GM18873 (cell line): ENCODE measurements around the gene CMTM8.

Source experiments
- ATAC-seq: cut with Tn5 transposase; IDR thresholded peaks from one replicate; pipeline ENCODE4 v1.9.1; 2021; ENCODE audit warnings: mild to moderate bottlenecking, moderate library complexity, moderate number of reproducible peaks; ENCODE audit not compliant: unreplicated experiment, low FRiP score

Gene CMTM8

DNA sequence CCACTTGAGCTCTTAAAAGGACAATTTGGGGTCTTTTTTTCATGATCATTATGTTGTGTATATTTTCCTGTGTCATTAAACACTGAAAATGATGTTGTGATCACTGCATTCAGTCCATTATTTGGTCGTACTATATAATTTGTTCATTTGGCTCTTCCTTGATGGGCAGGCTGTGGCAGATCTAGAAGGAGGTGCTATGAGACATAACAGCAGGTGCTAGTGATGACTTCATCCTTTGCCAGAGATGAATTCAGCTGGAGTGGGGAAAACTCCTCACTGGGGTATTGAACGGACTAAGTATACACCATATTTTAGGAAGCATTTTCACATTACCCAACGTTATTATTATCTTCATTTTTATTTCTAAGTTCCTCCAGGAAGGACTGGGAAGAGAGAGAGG, 165.2 kb downstream of the CMTM8 start:
- no peak for ATAC-seq

DNA sequence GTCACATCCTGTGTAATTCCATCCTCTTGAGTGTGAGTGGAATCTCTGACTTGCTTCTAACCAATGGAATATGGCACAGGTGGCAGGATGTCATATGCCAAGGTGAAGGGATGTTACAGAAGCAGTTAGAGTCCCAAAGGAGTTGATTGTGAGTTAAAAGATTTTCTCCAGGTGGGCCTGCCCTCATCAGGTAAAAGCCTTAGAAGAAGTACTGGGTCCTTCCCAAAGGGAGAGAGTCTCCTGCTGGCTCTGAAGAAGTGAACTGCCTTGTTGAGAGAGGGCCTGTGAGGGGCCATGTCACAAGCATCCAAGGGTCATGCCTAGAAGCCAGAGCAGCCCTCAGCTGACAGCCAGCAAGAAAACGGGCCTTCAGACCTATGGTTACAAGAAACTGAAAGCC, 166.2 kb downstream of the CMTM8 start:
- ATAC-seq = no peak

- ATAC-seq = no peak
Observed at GRCh38 chr3:32405155-32405554, 166.7 kb downstream of the CMTM8 start.

- no peak for ATAC-seq
Observed at GRCh38 chr3:32405711-32406323, 167.3 kb downstream of the CMTM8 start.

- ATAC-seq = no peak
Observed at GRCh38 chr3:32406486-32407408, 168.3 kb downstream of the CMTM8 start.

- no peak for ATAC-seq
Observed at GRCh38 chr3:32410367-32411246, 172.1 kb downstream of the CMTM8 start.

DNA sequence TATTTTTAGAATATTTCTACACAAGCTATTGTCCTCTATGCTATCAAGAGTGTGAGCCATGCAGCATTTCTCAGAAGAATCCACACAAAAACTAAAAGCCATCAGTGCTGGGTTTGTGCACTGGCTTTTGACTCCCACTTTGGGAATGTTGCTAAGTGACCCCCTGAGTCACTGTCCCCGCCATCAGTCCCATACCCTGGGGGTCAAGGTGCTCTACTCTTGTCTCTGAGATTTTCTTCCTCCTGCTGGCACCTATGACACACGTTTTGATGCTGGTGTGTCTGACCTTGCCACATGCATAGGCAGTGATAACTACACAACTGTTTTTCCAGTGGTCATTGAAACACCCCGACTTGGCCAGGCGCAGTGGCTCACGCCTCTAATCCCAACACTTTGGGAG, 173.0 kb downstream of the CMTM8 start:
- ATAC-seq = no peak

GRCh38 chr3:32412887-32413286, 174.4 kb downstream of the CMTM8 start:
- no peak for ATAC-seq

- no peak for ATAC-seq
Observed at GRCh38 chr3:32413845-32414521, 175.5 kb downstream of the CMTM8 start.

GRCh38 chr3:32414522-32415202, 176.2 kb downstream of the CMTM8 start:
- ATAC-seq = no peak

DNA sequence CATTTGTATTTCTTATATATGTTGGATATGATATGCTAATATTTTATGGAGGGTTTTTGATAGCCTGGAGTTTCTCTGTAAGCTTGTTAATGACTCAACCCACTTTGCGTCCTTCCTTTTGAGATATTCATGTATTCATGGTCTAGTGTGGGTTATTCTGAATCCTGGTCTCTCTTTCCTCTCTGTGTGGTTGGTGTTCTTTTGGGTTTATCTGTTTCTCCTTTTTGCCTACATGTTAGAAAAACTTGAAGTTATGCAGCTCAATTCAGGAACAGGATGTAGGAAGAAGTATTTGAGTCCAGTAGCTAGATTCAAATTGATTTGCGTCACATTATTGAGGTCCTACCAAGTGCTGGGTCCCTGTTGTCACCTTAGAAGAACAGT, 181.3 kb downstream of the CMTM8 start:
- no peak for ATAC-seq
